GM12874 (cell line): ENCODE results near the gene ZNF778.

Experiments
- CTCF ChIP-seq: IDR thresholded peaks from 2 replicates; pipeline ENCODE4 v1.5.1; 2011; ENCODE audit warnings: low read depth, mild to moderate bottlenecking, control low read depth, low read length, moderate library complexity; ENCODE audit not compliant: insufficient read depth

The ZNF778 gene

GRCh38 chr16:89197033-89197632 is 20.4 kb upstream of the ZNF778 start:
- TF ChIP-seq CTCF, result no peak

DNA sequence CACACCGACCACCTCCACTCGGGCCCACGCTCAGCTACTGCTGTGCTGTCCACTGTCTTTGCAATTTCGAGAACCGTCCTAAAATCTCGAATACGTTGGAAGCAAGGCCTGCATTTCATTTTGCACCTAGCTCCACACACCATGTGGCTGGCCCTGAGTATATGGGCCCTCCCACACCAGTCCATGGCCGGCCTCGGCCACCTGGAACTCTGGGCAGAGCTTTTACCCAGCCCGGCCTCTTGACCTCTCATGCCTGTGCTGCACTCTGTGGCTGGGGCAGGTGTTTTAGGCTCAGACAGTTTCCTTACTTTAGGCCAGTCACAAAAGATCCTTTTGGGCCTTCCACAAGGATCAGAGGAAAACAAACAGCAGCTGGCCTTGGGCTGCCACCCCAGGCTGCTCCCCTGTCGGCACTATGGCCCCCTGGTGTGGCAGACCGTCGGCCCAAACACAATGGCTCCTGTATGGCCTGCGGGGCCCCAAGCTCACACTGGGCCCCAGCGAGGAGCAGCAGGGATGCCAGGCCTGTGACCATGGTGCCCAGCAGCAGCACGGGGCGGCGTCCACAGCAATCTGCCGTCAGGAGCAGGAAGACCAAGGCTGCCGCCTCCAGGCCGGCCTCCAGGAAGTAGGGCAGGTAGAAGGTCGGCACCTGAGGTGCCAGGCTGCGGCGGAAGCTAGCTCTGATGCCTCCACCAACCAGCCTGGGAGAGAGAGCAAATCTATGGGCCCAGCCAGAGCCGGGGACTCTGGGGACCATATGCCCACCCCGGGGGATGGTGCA is 19.7 kb upstream of the ZNF778 start:
- TF ChIP-seq CTCF, result no peak

GRCh38 chr16:89198417-89199240 is 18.9 kb upstream of the ZNF778 start:
- TF ChIP-seq CTCF, result no peak

- TF ChIP-seq CTCF, result no peak
These were observed 18.0 kb upstream of the ZNF778 start for GRCh38 chr16:89199241-89200123.

- TF ChIP-seq CTCF, result no peak
These were observed 17.2 kb upstream of the ZNF778 start, which contains the start of gene SLC22A31 for GRCh38 chr16:89200124-89200849. SLC22A31 (minus strand) TSS chr16:89200537; CDS start chr16:89200501, 36 bp downstream.

- no peak for TF ChIP-seq CTCF
These were observed 16.6 kb upstream of the ZNF778 start for GRCh38 chr16:89200850-89201411.
